GM12872 (cell line): ENCODE data around the gene MRPL21.

Source experiments
- CTCF ChIP-seq: IDR thresholded peaks from 3 replicates; pipeline ENCODE4 v1.5.1; 2011; ENCODE audit warnings: low read depth, mild to moderate bottlenecking, low read length, moderate library complexity; ENCODE audit not compliant: insufficient read depth

The MRPL21 gene

DNA sequence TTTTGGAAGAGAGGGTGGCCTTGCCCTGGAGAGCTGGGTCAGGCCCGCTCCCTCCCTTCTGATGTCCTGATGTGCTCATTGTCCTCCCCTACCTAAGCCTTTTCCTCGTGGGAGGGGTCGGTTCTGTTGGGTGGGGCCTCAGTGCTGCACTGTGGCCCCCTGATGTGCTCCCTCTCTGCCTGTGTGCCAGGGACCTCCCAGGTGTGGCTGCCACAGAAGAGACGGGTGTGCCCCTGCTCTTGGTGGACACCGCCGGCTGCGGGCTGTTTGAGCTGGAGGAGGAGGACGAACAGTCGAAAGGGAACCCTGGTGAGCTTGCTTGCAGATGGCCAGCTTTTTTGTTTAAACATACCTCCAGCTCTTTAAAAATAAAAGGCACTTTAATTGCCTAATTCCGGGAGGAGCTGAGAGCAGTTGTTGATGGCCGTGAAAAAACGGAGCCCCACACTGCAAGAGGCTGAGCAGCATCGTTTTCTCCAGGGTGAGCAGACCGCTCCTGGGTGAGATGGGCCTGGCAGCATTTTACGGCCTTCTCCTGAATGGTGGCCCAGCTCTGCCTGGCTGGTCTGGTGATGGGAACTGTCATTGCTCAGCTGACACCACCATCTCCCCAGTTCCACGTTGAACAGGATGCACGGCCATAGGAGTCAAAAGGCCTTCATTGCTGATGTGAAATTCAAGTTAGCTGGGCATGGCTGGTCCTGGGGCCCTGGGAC is 30.1 kb upstream of the MRPL21 start:
- no peak for TF ChIP-seq CTCF

DNA sequence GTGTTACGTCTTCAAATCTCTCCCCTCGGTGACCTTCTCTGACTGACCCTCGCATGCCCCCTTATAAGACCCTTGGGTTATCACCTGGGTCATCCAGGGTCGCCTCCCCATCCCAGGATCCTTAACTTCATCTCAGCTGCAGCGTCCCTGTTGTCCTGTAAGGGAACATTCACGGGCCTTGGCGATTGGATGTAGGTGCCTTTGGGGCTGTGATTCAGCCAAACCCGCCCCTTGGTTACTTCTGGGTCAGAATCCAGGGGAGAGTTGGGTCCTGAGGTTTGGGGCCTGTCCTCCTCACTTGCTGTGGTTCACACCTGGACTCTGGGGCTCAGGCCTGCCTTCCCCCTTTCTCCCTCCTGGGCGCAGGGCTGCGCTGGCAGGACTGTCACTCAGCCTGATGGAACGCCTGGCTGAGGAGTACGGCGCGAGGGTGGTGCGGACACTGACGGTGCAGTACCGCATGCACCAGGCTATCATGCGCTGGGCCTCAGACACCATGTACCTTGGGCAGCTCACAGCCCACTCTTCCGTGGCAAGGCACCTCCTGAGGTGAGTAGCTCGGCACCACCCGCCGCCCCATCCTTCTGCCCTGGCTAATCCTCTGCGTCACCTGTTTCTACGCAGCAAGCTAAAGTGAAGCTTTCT is 29.4 kb upstream of the MRPL21 start:
- TF ChIP-seq CTCF: no peak

DNA sequence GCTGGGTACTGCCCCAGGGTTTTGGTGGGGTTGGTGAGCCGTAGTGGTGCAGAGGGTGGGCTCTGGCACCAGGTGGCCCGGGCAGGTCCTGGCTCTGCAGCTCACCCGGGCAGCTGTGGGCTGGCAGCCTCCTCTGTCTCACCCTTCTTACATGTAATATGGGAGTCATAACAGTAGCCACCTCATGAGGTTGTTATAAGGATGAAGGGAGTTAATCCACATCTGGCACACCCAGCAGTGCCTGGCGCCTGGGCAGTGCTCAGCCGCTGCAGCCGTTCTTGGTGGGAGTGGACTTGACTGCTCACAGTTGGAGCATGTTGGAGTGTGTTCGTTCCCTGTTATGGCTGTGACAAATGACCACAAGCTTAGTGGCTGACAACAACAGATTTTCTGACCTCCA is 28.7 kb upstream of the MRPL21 start:
- TF ChIP-seq CTCF: no peak

DNA sequence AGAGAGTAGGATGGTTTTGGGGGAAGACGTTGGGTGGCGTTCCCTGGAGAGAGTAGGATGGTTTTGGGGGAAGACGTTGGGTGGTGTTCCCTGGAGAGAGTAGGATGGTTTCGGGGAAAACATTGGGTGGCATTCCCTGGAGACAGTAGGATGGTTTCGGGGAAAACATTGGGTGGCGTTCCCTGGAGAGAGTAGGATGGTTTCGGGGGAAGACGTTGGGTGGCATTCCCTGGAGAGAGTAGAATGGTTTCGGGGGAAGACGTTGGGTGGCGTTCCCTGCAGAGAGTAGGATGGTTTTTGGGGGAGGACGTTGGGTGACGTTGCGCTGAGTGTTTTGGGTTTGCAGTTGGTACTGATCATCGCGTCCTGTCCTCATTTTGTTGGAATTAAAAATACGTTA is 28.3 kb upstream of the MRPL21 start:
- TF ChIP-seq CTCF: no peak

GRCh38 chr11:68930991-68931855 is 27.6 kb upstream of the MRPL21 start:
- no peak for TF ChIP-seq CTCF

- TF ChIP-seq CTCF: no peak
Observed at GRCh38 chr11:68929706-68930570, 26.3 kb upstream of the MRPL21 start.
